GM21737 (cell line): ENCODE measurements around the gene CHMP4A.

Experiments used
- ATAC-seq: cut with Tn5 transposase; IDR thresholded peaks from one replicate; pipeline ENCODE4 v1.9.1; 2021; ENCODE audit warnings: mild to moderate bottlenecking, moderate library complexity; ENCODE audit not compliant: unreplicated experiment

Gene CHMP4A

DNA sequence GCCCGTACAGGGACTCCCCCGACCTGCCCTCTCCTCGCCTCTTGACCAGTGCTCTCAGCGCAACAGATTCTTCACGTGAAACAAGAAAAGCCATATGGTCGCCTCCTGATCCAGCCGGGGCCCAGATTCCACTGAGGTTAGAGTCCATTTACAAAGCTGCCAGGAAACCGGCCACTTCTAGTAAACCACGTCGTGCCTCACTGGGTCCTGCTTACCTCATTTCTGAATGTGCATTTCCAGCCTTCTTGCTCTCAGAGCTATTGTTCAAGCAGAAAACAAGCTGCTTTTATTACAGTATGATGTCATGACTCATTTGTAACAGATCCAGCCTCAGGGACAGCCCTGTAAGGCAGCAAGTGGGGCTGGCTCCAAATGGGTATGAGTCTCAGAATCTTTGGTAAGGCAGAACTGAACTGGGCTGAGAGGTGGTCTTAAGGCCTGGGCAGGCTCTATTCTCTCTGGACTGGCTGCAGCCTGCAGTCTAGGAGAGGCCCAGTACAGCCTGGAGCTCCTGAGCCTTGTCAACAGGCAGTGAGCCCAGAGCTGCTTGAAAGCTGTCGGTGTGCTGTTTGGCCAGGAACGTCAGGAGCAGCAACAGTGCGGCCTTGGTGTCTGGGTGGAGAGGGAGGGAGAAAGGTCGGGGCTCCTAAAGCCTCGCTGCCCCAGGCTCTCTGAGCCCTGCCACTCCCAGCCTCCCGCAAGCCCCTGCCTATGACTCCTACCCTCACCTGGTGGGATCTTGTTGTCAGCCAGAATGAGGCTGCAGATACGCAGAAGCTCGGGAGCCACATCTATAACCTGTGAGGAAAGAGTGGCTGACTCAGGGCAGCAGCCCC, 33.1 kb downstream of the CHMP4A start:
- no peak for ATAC-seq

DNA sequence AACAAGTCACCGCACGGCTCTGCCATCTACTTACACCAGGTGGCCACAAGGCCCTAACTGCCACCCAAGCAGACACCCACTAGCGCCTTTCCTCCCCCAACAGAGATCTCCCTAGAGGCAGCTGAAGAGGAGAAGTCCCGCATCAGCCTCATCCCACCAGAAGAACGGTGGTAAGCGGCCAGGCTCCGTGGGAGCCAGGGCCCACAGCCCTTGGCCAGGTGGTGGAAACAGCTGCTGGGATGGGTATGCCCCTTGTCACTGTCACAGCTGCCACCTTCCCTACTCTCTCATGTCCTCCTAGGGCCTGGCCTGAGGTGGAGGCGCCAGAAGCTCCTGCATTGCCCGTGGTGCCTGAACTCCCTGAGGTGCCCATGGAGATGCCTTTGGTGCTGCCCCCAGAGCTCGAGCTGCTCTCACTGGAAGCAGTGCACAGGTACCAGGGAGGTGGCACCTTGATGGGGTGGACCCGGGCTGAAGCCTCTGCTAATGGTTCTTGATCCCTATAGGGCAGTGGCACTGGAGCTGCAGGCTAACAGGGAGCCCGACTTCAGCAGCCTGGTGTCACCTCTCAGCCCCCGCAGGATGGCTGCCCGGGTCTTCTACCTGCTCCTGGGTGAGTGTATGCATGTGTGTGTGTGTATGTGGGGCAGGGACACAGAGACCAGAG, 33.9 kb downstream of the CHMP4A start:
- ATAC-seq = no peak

DNA sequence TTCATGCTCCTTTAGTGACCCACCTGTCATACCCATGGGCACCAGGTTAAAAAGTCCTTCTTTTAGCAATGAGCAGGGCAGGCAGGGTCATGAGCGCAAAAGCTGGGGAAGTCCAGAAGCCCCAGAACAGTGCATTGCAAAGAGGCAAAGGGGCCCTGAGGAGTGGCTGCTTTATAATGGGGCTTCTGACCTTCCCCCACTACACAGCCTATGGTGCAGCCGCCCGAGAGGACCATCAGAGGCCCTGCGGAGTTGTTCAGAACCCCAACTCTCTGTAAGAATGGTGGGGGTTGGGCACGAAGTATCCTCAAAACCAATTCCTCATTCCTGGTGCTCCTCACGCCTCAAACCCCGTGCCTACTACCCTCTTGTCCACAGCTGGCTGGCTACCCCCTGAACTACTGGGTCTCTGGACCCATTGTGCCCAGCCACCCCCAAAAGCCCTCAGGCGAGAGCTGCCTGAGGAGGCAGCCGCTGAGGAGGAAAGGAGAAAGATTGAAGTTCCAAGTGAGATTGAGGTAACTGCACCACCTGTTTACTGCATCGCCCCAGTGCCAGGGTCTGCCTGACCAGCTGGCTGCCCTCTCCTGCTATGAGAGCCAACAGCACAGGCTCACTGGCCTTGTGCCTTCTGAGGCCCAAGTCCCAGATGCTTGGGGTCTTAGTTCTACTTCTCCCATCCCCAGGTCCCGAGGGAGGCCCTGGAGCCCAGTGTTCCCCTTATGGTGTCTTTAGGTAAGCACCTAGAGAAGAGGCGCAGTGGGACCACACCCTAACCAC, 34.7 kb downstream of the CHMP4A start:
- ATAC-seq = no peak

DNA sequence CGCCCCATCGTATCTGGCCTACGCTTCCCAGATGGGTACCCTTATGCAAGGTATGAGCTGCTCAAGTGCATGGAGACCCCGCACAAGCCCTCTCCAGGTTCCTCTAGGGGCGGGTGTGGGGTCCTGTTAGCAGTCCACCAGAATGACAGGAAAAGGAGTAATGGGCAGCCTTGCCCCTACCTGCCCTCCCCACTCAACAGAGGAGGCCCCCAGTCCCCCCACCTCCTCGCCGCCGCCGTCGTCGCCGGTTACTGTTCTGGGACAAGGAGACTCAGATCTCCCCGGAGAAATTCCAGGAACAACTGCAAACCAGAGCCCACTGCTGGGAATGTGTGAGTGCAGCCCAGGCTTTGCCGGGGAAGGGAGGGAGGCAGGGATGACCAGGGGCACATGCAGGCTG, 35.4 kb downstream of the CHMP4A start:
- ATAC-seq = no peak

DNA sequence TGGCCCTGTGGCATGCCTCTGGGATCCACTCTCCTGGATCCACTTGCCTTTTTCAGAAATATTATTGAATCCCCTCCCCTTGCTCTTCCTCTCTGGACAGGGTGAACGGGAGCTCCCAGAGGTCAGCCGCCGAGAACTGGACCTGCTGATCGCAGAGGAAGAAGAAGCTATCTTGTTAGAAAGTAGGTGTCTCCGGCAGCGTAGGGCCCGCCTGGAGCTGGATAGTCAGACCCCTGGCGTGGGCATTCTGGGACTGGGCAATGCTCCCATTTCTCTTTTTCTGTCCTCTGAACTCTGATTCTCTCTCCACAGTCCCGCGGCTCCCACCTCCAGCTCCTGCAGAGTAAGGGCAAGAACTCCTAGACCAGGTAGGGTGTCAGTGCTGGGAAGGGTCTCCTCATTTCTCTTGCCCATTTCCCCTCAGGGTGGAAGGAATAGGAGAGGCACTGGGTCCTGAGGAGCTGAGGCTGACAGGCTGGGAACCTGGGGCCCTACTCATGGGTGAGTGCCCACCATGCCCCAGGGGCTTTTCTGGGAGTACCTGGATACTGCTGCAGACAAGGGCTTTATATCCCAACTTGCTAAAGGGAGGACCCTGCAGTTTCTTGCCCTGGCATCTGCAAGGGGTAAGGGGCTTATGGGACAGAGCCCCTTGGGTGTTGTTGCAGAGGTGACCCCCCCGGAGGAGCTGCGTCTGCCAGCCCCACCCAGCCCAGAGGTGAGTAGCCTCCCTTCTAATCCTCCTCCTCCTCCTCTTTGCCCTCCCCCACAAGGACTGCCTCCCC, 36.1 kb downstream of the CHMP4A start:
- ATAC-seq = no peak

DNA sequence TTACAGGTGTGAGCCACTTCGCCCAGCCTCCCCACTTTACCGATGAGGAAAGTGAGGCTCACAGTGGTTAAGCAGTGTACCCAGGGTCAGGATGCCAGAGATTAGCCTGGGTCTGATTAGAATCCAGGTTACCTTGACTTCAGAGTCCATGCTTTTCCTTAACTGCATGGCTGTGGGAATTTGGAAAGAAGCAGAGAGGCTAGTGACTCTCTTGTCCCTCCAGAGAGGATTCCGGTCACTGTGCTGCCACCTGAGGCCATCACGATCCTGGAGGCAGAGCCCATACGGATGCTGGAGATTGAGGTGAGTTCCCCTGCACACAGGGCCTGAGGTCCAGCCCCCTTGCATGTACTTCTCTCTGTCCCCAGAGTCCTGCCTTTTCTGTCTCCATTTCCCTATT, 36.7 kb downstream of the CHMP4A start:
- ATAC-seq = no peak

DNA sequence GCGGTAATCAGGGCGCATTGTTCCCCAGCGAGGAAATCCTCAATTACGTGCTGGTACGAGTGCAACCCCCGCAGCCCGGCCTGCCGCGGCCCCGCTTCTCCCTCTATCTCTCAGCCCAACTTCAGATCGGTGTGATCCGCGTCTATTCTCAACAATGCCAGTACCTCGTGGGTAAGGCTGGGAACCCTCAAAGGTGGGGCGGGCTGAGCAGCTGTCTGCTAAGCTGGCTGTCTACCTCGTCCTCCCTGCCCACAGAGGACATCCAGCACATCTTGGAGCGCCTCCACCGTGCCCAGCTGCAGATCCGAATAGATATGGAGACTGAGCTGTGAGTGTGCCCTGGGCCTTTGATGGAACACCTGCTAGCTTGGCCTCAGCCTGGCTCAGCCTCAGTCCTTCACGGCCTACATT, 40.4 kb downstream of the CHMP4A start:
- ATAC-seq = no peak

DNA sequence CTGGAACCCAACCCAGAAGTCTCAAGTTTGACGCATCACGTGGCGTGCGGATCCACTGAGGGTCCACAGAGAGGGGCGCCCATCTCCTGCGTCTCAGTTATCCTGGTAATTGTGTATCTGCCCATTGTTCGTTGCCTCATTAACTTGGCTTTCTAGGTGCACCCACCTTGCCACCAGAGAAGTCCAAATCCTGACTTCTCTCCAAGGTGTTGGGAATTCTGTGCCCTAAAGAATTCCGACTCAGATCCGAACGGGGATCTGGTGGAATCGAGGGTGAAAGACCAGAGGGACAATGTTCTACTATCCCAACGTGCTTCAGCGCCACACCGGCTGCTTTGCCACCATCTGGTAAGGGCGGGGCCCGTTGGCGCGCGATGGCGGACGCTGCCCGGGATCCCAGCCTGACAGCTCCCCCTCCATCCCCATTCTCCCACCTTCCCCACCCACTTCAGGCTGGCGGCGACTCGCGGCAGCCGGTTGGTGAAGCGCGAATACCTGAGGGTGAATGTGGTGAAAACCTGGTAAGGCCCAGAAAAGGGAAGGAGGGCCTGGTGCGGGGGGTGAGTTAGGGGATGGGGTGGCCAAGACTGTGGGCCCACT, 40.9 kb downstream of the CHMP4A start:
- no peak for ATAC-seq

DNA sequence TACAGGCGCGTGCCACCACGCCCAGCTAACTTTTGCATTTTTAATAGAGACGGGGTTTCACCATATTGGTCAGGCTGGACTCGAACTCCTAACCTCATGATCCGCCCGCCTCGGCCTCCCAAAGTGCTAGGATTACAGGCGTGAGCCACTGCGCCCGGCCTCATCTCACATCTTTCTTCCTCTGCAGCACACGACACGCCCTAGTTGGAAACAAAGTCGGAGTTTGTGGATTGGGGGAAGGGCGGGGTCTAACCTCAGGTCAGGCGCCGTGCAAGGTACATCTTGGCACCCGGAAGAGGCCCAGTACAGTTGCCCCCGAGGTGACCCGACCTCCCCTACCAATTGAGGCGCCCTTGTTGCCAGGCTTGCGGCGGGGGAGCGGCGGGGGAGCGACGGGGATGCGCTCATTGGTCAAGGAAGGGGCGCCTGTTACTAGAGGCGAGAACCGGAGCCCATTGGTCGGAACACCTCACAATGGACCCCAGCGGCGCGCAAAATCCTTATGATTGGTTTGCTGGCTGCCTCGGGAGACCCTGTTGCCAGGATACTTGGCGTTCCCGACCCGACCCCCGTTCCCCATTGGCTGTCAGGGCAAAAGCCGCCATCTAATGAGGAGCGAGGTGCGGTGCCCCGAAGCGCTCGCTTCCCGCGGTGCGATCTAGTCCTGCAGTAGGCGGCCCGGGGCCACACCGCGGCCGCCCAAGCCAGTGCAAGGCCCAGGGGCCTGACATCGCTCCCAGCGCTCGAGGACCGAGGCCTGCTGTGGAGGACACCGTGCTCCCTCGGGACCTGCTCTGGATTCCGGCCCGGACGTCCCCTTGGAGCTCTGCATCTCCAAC, 41.6 kb downstream of the CHMP4A start, which contains the start of gene REC8:
REC8 (plus strand) TSS at position 659 of the 839 bp plus-strand sequence. CDS start 473 bp downstream, outside the sequence.
- peak; percentile 81 for ATAC-seq

DNA sequence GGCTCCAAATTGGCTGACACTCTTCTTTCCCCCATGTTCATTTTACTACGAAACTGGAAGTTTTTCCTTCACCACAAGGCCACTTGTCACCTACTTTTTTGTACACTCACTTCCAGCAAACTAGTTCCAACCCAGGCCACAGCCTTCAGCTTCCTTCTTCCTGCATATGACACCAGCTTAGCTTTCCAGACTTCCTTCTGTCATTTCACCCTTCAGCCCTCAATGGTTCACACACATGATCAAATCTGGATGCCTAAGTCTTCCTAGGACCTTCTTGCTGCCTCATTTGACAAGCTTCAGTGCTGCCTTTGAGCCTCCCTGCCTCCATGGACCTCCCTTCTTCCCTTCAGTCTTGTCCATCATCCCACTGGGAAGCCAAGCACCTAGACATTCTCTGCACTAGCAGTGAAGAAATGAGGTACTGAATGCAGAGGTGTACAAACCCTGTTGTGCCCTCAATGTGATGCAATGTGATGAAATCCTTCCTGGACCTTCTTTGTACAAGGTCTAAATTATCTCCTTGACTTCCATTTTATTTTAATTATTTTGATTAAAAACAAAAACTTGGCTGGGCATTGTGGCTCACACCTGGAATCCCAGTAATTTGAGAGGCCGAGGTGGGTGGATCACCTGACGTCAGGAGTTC, 45.7 kb downstream of the CHMP4A start:
- no peak for ATAC-seq

DNA sequence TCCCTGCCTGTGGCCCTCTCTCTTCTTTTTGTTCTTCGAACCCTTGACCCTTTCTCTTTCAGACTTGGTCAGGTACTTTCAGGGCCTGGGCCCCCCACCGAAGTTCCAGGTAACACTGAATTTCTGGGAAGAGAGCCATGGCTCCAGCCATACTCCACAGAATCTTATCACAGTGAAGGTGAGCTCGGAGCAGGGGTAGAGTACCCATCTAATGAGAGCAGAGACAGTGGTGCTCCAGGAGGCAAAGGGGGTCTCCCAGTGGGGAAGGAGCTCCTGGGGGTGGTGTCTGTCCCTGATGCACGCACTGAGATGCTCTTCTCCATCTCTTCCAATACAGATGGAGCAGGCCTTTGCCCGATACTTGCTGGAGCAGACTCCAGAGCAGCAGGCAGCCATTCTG, 47.5 kb downstream of the CHMP4A start:
- no peak for ATAC-seq

DNA sequence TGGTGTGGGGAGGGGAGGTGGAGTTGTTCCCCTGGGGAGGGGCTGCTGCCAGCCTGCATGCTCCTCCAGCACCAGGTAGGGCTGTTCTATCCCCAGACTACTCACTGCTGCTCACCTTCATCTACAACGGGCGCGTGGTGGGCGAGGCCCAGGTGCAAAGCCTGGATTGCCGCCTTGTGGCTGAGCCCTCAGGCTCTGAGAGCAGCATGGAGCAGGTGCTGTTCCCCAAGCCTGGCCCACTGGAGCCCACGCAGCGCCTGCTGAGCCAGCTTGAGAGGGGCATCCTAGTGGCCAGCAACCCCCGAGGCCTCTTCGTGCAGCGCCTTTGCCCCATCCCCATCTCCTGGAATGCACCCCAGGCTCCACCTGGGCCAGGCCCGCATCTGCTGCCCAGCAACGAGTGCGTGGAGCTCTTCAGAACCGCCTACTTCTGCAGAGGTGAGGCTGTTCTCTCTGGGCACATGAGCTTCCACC, 48.7 kb downstream of the CHMP4A start:
- no peak for ATAC-seq

DNA sequence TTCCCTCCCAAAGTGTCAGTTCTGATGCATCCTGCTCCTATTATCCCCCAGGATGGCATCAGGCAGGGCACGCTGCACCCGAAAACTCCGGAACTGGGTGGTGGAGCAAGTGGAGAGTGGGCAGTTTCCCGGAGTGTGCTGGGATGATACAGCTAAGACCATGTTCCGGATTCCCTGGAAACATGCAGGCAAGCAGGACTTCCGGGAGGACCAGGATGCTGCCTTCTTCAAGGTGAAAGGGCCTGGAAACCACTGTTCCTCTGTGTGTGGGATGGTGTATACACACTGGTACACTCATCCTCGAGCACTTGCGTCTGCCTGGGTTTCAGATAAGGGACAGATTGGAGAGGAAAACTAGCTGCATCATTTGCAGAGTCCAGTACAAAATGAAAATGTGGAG, 51.2 kb downstream of the CHMP4A start:
- ATAC-seq = no peak

DNA sequence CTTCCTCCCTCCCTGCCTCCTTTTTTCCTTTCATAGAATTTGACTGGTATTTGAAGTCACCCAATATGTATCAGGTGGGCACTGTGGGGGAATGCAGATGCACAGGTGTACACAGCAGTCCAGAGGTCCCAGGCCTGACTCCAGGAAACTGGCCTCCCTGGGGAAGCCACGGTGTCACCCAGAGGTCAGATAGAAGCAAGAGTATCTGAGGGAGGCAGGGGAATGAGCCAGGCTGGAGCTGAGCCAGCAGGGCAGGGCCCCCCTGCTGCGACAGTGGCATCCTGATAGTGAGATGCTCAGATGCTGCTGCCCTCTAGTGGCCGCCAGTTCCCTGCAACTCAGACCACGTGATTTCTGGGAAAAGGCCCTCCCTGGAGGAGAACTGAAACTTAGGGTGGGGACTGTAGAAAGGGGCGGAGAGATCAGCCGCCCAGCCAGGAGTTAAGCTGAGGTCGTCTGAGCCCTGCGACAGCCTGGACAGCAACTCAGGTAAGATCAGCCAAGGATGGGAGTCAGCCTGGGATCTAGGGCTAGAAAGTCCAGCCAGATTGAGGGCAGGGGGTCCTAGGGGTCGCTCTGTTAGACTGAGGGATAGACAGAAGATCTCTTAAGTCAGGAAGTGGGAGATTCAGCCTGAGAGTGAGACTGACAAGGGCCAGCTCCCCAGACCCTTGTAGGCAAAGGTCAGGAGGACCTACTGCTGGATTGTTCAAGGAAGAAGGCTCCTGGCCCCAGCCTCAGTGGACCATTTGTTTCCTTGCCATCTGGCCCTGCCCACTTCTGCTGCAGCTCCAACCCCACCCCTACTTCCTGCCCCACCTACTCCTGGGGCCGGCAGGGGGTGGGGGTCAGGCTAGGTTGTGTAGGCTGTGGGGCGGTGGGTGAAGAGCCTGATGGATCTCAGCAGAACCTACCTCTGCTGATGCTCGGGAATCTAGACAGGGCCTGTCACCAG, 52.2 kb downstream of the CHMP4A start, which contains the start of gene IRF9:
IRF9 (plus strand) TSS at position 416 of the 955 bp plus-strand sequence. CDS start 880 bp downstream, outside the sequence.
- peak; percentile 72 for ATAC-seq

DNA sequence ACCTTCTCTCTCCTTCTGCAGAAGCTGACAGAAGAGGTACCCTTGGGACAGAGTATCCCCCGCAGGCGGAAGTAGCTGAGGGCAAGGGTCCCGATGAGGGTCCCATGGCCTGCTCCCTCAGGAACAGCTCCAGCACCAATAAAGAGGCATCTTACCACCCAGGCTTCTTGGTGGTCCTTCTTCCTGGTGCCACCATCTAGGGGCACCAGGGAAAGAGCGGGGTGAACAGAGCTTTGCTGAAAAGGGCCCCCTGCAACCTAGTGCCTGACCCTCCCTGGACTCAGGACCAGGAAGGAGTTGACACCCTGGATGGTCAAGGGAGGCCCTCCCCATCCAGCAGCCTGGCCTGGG, 52.8 kb downstream of the CHMP4A start:
- peak; percentile 7 for ATAC-seq

DNA sequence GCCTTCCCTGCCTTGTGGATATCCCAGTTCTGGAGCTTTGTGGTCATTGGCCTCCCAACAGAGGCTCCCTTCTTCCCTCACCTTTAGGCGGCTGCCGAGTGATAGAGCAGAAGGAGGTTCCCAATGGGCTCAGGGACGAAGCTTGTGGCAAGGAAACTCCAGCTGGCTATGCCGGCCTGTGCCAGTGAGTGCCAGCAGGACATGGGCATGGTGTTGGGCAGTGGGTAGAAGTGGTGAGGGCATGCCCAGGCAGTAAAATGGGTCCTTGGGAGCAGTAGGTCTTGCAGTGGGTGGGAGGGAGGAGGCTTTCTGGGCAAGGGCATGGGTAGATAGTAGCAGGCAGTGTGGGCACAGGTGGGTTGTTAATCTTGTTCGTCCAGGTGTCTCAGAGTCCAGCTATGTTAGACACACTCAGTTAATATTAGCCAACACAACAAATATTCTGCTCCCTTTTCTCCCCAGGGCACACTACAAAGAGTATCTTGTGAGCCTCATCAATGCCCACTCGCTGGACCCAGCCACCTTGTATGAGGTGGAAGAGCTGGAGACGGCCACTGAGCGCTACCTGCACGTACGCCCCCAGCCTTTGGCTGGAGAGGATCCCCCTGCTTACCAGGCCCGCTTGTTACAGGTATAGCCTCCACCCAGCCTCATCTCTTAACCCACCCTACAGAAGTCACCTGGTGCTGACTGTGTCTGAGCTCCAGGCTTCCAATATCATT, 53.4 kb downstream of the CHMP4A start:
- no peak for ATAC-seq
